ENCODE results near the gene LIPC.

LIPC gene

GRCh38 chr15:58442122-58442521 lies 10.3 kb downstream of the LIPC start:
- no peak for DNase-seq (ENCODE audit: low read depth, low spot score)
- H3K27ac ChIP-seq (ENCODE audit: low read length): no peak overlapping the region
- H3K9me3 ChIP-seq (ENCODE audit: control insufficient read depth, insufficient read depth, low read length): no peaks in the 10 kb centered on the region
- no peaks in the 10 kb centered on the region for H3K36me3 ChIP-seq (ENCODE audit: control insufficient read depth, insufficient read depth, low read length)
- WGBS (ENCODE audit: insufficient coverage, insufficient read length): no CpG with 5 or more reads among the region's 4 CpGs
- no peak overlapping the region for H3K4me3 ChIP-seq (ENCODE audit: low read length)
- no peaks in the 10 kb centered on the region for H3K27me3 ChIP-seq (ENCODE audit: control insufficient read depth, insufficient read depth, low read length)
- H3K4me1 ChIP-seq (ENCODE audit: control insufficient read depth, insufficient read depth, low read length): peaks cover 6% of the 10 kb centered on the region; the same call in 1 of the 2 replicates

GRCh38 chr15:58443308-58443707 lies 11.5 kb downstream of the LIPC start:
- no CpG with 5 or more reads among the region's 4 CpGs for WGBS (ENCODE audit: insufficient coverage, insufficient read length)

DNA sequence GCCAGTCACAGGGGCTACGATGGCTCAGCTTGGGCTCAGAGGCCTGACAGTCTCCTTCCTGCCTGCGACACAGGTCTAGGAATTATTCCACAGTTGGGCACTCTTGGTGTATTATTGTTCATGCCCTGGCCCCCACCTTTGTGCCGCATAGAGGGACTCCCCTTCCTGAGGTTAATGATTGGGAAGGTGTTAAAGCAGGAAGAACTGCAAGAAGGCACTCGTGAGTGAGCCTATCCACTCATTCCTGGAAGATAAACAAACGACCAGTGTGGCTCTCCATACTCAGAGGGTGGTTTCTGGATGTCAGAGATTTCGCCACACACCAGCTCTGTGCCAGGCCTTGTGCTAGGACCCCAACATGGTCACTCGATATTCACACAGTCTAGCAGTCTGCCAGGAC lies 12.3 kb downstream of the LIPC start:
- H3K36me3 ChIP-seq (ENCODE audit: control insufficient read depth, insufficient read depth, low read length): no peaks in the 10 kb centered on the region
- H3K4me3 ChIP-seq (ENCODE audit: low read length): no peak overlapping the region
- H3K4me1 ChIP-seq (ENCODE audit: control insufficient read depth, insufficient read depth, low read length): peaks cover 6% of the 10 kb centered on the region; the same call in 1 of the 2 replicates
- H3K27me3 ChIP-seq (ENCODE audit: control insufficient read depth, insufficient read depth, low read length): no peaks in the 10 kb centered on the region
- WGBS (ENCODE audit: insufficient coverage, insufficient read length): no CpG with 5 or more reads among the region's 7 CpGs
- no peaks in the 10 kb centered on the region for H3K9me3 ChIP-seq (ENCODE audit: control insufficient read depth, insufficient read depth, low read length)
- DNase-seq (ENCODE audit: low read depth, low spot score): no peak
- no peak overlapping the region for H3K27ac ChIP-seq (ENCODE audit: low read length)

More at GRCh38 chr15:58443308-58443707, 11.5 kb downstream of the LIPC start:
- DNase-seq (ENCODE audit: low read depth, low spot score): no peak
- Histone ChIP-seq H3K4me3 (ENCODE audit: low read length) (no peak overlapping the region), H3K4me1 (ENCODE audit: control insufficient read depth, insufficient read depth, low read length) (peaks cover 6% of the 10 kb centered on the region; the same call in 1 of the 2 replicates), H3K9me3 (ENCODE audit: control insufficient read depth, insufficient read depth, low read length) (no peaks in the 10 kb centered on the region), H3K27ac (ENCODE audit: low read length) (no peak overlapping the region), H3K27me3 (ENCODE audit: control insufficient read depth, insufficient read depth, low read length) (no peaks in the 10 kb centered on the region), H3K36me3 (ENCODE audit: control insufficient read depth, insufficient read depth, low read length) (no peaks in the 10 kb centered on the region)

DNA sequence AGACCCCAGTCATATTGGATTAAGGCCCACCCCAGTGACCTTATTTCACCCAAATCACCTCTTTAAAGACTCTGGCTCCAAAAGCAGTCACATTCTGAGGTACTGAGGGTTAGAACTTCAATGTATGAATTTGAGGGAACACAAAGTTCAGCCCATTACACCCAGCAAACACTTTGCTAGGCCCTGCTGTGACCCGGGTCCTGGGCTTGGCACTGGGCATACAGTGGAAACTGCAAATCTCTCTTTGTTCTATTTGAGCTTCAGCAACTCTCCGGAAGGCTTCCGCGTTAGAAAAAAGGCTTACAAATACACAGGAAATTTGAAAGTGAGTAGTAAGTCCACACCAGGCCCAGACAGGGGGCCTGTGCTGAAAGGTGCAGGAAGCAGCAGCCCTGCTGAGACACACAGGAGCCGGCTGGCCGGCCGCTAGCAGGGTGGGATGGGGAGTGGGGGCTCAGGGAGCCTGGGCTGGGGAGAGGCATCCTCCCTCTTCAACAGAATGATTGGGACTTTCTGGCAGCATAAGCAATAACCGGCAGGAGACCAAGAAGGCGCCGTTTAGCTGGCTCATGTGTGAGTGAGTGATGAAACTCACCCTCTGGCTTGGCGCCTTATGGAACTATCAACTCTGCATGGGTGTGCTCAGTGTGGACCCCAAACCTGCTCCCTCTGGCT lies 13.0 kb downstream of the LIPC start:
- Histone ChIP-seq H3K9me3 (ENCODE audit: control insufficient read depth, insufficient read depth, low read length) (no peaks in the 10 kb centered on the region), H3K4me3 (ENCODE audit: low read length) (no peak overlapping the region), H3K27me3 (ENCODE audit: control insufficient read depth, insufficient read depth, low read length) (no peaks in the 10 kb centered on the region), H3K27ac (ENCODE audit: low read length) (no peak overlapping the region), H3K36me3 (ENCODE audit: control insufficient read depth, insufficient read depth, low read length) (no peaks in the 10 kb centered on the region), H3K4me1 (ENCODE audit: control insufficient read depth, insufficient read depth, low read length) (peaks cover 6% of the 10 kb centered on the region; the same call in 1 of the 2 replicates)
- WGBS (ENCODE audit: insufficient coverage, insufficient read length): no CpG with 5 or more reads among the region's 11 CpGs
- no peak for DNase-seq (ENCODE audit: low read depth, low spot score)

GRCh38 chr15:58445865-58446264 lies 14.1 kb downstream of the LIPC start:
- no peak for DNase-seq (ENCODE audit: low read depth, low spot score)
- peaks cover 6% of the 10 kb centered on the region; the same call in 1 of the 2 replicates for H3K4me1 ChIP-seq (ENCODE audit: control insufficient read depth, insufficient read depth, low read length)
- WGBS (ENCODE audit: insufficient coverage, insufficient read length): no CpG with 5 or more reads among the region's 6 CpGs
- H3K4me3 ChIP-seq (ENCODE audit: low read length): no peak overlapping the region
- H3K36me3 ChIP-seq (ENCODE audit: control insufficient read depth, insufficient read depth, low read length): no peaks in the 10 kb centered on the region
- H3K27me3 ChIP-seq (ENCODE audit: control insufficient read depth, insufficient read depth, low read length): no peaks in the 10 kb centered on the region
- no peaks in the 10 kb centered on the region for H3K9me3 ChIP-seq (ENCODE audit: control insufficient read depth, insufficient read depth, low read length)
- H3K27ac ChIP-seq (ENCODE audit: low read length): no peak overlapping the region

DNA sequence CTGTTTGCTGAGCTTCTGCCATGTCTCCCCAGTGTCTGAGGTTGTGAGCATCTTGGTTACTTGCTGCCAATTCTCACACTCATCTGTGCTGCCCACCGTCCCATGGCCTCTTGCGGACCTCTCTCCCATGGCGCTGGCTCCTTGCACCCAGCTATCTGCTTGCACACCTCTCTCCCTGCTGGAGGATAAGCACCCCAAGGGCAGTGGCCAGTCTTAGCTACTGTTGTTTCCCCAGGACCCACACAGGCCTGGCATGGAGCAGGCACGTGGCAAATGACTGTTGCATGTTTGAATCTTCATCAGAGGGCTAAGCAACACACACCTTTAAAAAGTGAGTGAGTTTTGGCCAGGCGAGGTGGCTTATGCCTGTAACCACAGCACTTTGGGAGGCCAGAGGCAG lies 14.7 kb downstream of the LIPC start:
- Histone ChIP-seq H3K27ac (ENCODE audit: low read length) (no peak overlapping the region), H3K4me1 (ENCODE audit: control insufficient read depth, insufficient read depth, low read length) (peaks cover 6% of the 10 kb centered on the region; the same call in 1 of the 2 replicates), H3K27me3 (ENCODE audit: control insufficient read depth, insufficient read depth, low read length) (no peaks in the 10 kb centered on the region), H3K4me3 (ENCODE audit: low read length) (no peak overlapping the region), H3K9me3 (ENCODE audit: control insufficient read depth, insufficient read depth, low read length) (no peaks in the 10 kb centered on the region), H3K36me3 (ENCODE audit: control insufficient read depth, insufficient read depth, low read length) (no peaks in the 10 kb centered on the region)
- WGBS (ENCODE audit: insufficient coverage, insufficient read length): no CpG with 5 or more reads among the region's 5 CpGs
- DNase-seq (ENCODE audit: low read depth, low spot score): no peak

GRCh38 chr15:58447271-58448010 lies 15.7 kb downstream of the LIPC start:
- H3K27ac ChIP-seq (ENCODE audit: low read length): no peak overlapping the region
- DNase-seq (ENCODE audit: low read depth, low spot score): no peak
- no CpG with 5 or more reads among the region's 10 CpGs for WGBS (ENCODE audit: insufficient coverage, insufficient read length)

DNA sequence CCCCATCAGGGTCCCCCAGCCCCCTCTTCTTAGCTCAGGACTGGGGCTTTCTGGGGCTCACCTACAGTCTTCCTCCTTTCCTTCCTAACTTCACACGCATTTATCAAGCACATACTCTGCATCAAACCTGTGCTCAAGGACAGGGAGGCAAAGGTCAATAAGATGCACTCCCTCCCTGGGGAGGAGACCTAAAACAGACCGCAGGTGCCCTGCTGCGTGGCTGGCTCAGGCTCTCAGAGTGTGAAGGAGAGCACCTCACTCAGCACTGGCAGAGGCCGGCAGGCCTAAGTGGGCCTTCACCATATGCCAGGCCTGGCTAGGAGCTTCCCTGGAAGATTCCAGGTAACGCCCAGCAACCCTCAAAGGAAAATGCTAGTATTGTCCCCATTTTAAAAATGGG lies 16.5 kb downstream of the LIPC start:
- Histone ChIP-seq H3K4me3 (ENCODE audit: low read length) (no peak overlapping the region), H3K27ac (ENCODE audit: low read length) (no peak overlapping the region), H3K36me3 (ENCODE audit: control insufficient read depth, insufficient read depth, low read length) (no peaks in the 10 kb centered on the region), H3K9me3 (ENCODE audit: control insufficient read depth, insufficient read depth, low read length) (no peaks in the 10 kb centered on the region), H3K27me3 (ENCODE audit: control insufficient read depth, insufficient read depth, low read length) (no peaks in the 10 kb centered on the region), H3K4me1 (ENCODE audit: control insufficient read depth, insufficient read depth, low read length) (peaks cover 4% of the 10 kb centered on the region; the same call in 1 of the 2 replicates)
- DNase-seq (ENCODE audit: low read depth, low spot score): no peak
- WGBS (ENCODE audit: insufficient coverage, insufficient read length): no CpG with 5 or more reads among the region's 5 CpGs

More at GRCh38 chr15:58447271-58448010, 15.7 kb downstream of the LIPC start:
- Histone ChIP-seq H3K27me3 (ENCODE audit: control insufficient read depth, insufficient read depth, low read length) (no peaks in the 10 kb centered on the region), H3K36me3 (ENCODE audit: control insufficient read depth, insufficient read depth, low read length) (no peaks in the 10 kb centered on the region), H3K4me3 (ENCODE audit: low read length) (no peak overlapping the region), H3K4me1 (ENCODE audit: control insufficient read depth, insufficient read depth, low read length) (peaks cover 6% of the 10 kb centered on the region; the same call in 1 of the 2 replicates), H3K9me3 (ENCODE audit: control insufficient read depth, insufficient read depth, low read length) (no peaks in the 10 kb centered on the region)

DNA sequence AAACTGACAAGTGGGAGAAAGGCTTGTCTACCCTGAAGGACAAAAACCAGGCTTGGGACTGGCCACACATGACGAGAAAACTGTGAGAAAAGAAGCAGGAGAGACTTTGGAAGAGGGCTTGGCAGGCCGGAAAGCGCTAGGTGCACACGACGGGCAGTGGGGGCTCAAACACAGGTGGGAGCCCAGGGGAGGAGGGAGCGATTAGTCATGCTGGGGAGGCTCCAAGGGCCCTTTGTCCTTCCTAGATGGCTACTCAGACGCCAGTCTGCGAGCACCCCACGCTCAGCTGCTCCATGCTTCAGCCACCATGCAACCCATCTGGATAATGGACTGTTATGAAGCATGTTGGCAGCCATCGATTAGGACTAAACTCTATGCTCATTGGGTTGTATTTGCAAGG lies 17.1 kb downstream of the LIPC start:
- H3K36me3 ChIP-seq (ENCODE audit: control insufficient read depth, insufficient read depth, low read length): no peaks in the 10 kb centered on the region
- no CpG with 5 or more reads among the region's 10 CpGs for WGBS (ENCODE audit: insufficient coverage, insufficient read length)
- no peak overlapping the region for H3K27ac ChIP-seq (ENCODE audit: low read length)
- no peaks in the 10 kb centered on the region for H3K9me3 ChIP-seq (ENCODE audit: control insufficient read depth, insufficient read depth, low read length)
- DNase-seq (ENCODE audit: low read depth, low spot score): no peak
- H3K4me1 ChIP-seq (ENCODE audit: control insufficient read depth, insufficient read depth, low read length): peaks cover 4% of the 10 kb centered on the region; the same call in 1 of the 2 replicates
- no peaks in the 10 kb centered on the region for H3K27me3 ChIP-seq (ENCODE audit: control insufficient read depth, insufficient read depth, low read length)
- no peak overlapping the region for H3K4me3 ChIP-seq (ENCODE audit: low read length)

GRCh38 chr15:58451826-58452225 lies 20.0 kb downstream of the LIPC start:
- Histone ChIP-seq H3K27ac (ENCODE audit: low read length) (no peak overlapping the region), H3K4me1 (ENCODE audit: control insufficient read depth, insufficient read depth, low read length) (no peaks in the 10 kb centered on the region), H3K36me3 (ENCODE audit: control insufficient read depth, insufficient read depth, low read length) (no peaks in the 10 kb centered on the region), H3K27me3 (ENCODE audit: control insufficient read depth, insufficient read depth, low read length) (no peaks in the 10 kb centered on the region), H3K9me3 (ENCODE audit: control insufficient read depth, insufficient read depth, low read length) (no peaks in the 10 kb centered on the region), H3K4me3 (ENCODE audit: low read length) (no peak overlapping the region)
- no peak for DNase-seq (ENCODE audit: low read depth, low spot score)
- no CpG with 5 or more reads among the region's 6 CpGs for WGBS (ENCODE audit: insufficient coverage, insufficient read length)
